ENCODE results near the gene SGK1.

SGK1 gene

DNA sequence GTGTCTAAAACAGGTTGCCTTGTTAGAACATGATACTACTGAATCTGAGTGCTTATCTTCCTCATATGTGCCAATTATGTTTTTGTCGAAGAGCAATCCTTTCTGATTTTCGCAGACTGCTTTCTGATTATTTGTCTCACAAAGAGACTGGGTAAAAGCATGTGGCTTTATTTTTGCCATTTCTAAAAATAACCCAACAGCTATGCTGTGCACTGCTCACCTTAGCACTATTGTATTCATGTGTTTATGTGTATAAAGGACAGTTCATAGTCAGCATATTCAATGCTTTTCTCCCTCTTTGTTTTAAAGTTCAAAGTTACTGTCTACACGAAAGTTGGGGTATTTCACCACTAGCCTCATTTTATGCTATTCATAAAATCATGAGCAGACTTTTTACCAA lies 127.0 kb downstream of the SGK1 start:
- no peak for DNase-seq (ENCODE audit: extremely low read depth, insufficient read length)
- H3K4me3 ChIP-seq (replicated peaks; ENCODE audit: low read depth, low read length) = no peak overlapping the region
- no peaks in the 10 kb centered on the region for H3K27me3 ChIP-seq (replicated peaks; ENCODE audit: control insufficient read depth, insufficient read depth, low read length)
- TF ChIP-seq, protein P1, sequence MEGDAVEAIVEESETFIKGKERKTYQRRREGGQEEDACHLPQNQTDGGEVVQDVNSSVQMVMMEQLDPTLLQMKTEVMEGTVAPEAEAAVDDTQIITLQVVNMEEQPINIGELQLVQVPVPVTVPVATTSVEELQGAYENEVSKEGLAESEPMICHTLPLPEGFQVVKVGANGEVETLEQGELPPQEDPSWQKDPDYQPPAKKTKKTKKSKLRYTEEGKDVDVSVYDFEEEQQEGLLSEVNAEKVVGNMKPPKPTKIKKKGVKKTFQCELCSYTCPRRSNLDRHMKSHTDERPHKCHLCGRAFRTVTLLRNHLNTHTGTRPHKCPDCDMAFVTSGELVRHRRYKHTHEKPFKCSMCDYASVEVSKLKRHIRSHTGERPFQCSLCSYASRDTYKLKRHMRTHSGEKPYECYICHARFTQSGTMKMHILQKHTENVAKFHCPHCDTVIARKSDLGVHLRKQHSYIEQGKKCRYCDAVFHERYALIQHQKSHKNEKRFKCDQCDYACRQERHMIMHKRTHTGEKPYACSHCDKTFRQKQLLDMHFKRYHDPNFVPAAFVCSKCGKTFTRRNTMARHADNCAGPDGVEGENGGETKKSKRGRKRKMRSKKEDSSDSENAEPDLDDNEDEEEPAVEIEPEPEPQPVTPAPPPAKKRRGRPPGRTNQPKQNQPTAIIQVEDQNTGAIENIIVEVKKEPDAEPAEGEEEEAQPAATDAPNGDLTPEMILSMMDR (IDR thresholded peaks at IDR 0.05; ENCODE audit: insufficient read depth, low read length, poor library complexity, severe bottlenecking) = no peak
- H3K36me3 ChIP-seq (ENCODE audit: control insufficient read depth, insufficient read depth, low read length) = no peaks in the 10 kb centered on the region

DNA sequence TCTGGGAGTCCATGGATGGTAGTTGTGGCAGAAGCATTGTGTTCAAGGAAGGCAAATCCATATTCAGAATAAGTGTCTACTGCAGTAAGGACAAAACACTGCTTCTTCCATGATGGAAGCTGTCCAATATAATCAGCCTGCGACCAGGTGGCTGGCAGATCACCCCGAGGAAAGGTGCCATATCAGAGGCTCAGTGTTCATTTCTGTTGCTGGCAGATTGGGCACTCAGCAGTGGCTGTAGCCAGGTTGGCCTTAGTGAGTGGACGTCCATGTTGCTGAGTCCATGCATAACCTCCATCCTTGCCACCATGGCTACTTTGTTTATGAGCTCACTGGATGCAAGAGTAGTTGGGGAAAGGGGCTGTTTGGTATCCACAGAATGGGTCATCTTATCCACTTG lies 130.2 kb downstream of the SGK1 start:
- Histone ChIP-seq H3K36me3 (ENCODE audit: control insufficient read depth, insufficient read depth, low read length) (no peaks in the 10 kb centered on the region), H3K27me3 (replicated peaks; ENCODE audit: control insufficient read depth, insufficient read depth, low read length) (no peaks in the 10 kb centered on the region; the same call in 1 of the 2 replicates), H3K4me3 (replicated peaks; ENCODE audit: low read depth, low read length) (no peak overlapping the region)
- DNase-seq (ENCODE audit: extremely low read depth, insufficient read length) = no peak
- TF ChIP-seq, protein P1 (IDR thresholded peaks at IDR 0.05; ENCODE audit: insufficient read depth, low read length, poor library complexity, severe bottlenecking) = no peak

GRCh38 chr6:134187154-134187553 lies 130.8 kb downstream of the SGK1 start:
- TF ChIP-seq, protein P1 (IDR thresholded peaks at IDR 0.05; ENCODE audit: insufficient read depth, low read length, poor library complexity, severe bottlenecking) = no peak
- no peaks in the 10 kb centered on the region for H3K36me3 ChIP-seq (ENCODE audit: control insufficient read depth, insufficient read depth, low read length)

GRCh38 chr6:134186355-134186754 lies 131.6 kb downstream of the SGK1 start:
- TF ChIP-seq, protein P1 (IDR thresholded peaks at IDR 0.05; ENCODE audit: insufficient read depth, low read length, poor library complexity, severe bottlenecking) = no peak
- DNase-seq (ENCODE audit: extremely low read depth, insufficient read length) = no peak
- H3K27me3 ChIP-seq (replicated peaks; ENCODE audit: control insufficient read depth, insufficient read depth, low read length) = no peaks in the 10 kb centered on the region; the same call in 1 of the 2 replicates
- no peaks in the 10 kb centered on the region for H3K36me3 ChIP-seq (ENCODE audit: control insufficient read depth, insufficient read depth, low read length)
- no peak overlapping the region for H3K4me3 ChIP-seq (replicated peaks; ENCODE audit: low read depth, low read length)

More at GRCh38 chr6:134187154-134187553, 130.8 kb downstream of the SGK1 start:
- DNase-seq (ENCODE audit: extremely low read depth, insufficient read length) = no peak
- no peak overlapping the region for H3K4me3 ChIP-seq (replicated peaks; ENCODE audit: low read depth, low read length)
- H3K27me3 ChIP-seq (replicated peaks; ENCODE audit: control insufficient read depth, insufficient read depth, low read length) = no peaks in the 10 kb centered on the region; the same call in 1 of the 2 replicates

- no peak for DNase-seq (ENCODE audit: extremely low read depth, insufficient read length)
- H3K27me3 ChIP-seq (replicated peaks; ENCODE audit: control insufficient read depth, insufficient read depth, low read length) = no peaks in the 10 kb centered on the region; the same call in 1 of the 2 replicates
- TF ChIP-seq, protein P1 (IDR thresholded peaks at IDR 0.05; ENCODE audit: insufficient read depth, low read length, poor library complexity, severe bottlenecking) = no peak
- no peaks in the 10 kb centered on the region for H3K36me3 ChIP-seq (ENCODE audit: control insufficient read depth, insufficient read depth, low read length)
- no peak overlapping the region for H3K4me3 ChIP-seq (replicated peaks; ENCODE audit: low read depth, low read length)
Observed at GRCh38 chr6:134185277-134185676, 132.6 kb downstream of the SGK1 start.

DNA sequence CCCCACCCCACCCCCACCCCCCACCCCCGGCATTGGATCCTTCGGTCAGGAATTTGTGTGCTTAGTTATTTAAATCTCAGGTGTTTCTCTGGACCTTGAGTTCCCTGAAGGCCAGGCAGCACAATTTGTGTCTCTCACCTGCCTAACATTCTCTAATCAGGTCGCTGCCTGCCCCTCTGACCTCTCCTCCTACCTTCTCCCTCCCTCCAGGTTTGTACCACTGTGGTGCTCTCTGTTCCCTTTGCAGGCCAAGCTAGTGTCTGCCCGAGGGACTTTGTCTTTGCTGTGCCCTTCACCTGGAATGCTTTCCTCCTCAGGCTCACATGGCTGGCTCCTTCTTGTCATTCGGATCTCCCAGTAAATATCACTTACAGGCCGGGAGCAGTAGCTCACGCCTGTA lies 134.1 kb downstream of the SGK1 start:
- TF ChIP-seq, protein P1 (IDR thresholded peaks at IDR 0.05; ENCODE audit: insufficient read depth, low read length, poor library complexity, severe bottlenecking) = no peak
- no peaks in the 10 kb centered on the region for H3K36me3 ChIP-seq (ENCODE audit: control insufficient read depth, insufficient read depth, low read length)
- no peak for DNase-seq (ENCODE audit: extremely low read depth, insufficient read length)
- H3K4me3 ChIP-seq (replicated peaks; ENCODE audit: low read depth, low read length) = no peak overlapping the region
- no peaks in the 10 kb centered on the region; the same call in 1 of the 2 replicates for H3K27me3 ChIP-seq (replicated peaks; ENCODE audit: control insufficient read depth, insufficient read depth, low read length)

All from GM06990 (cell line).